ENCODE measurements around the gene ADAMTS17.

The ADAMTS17 gene

GRCh38 chr15:100029868-100030479, 311.8 kb downstream of the ADAMTS17 start:
- no peak for DNase-seq (ENCODE audit: low read depth)

GRCh38 chr15:100029045-100029444, 312.7 kb downstream of the ADAMTS17 start:
- no peak for DNase-seq (ENCODE audit: low read depth)

- DNase-seq (ENCODE audit: low read depth) = no peak
Observed at GRCh38 chr15:100026041-100026440, 315.7 kb downstream of the ADAMTS17 start.

- no peak for DNase-seq (ENCODE audit: low read depth)
Observed at GRCh38 chr15:100022806-100023205, 319.0 kb downstream of the ADAMTS17 start.

GRCh38 chr15:100022391-100022790, 319.4 kb downstream of the ADAMTS17 start:
- no peak for DNase-seq (ENCODE audit: low read depth)

GRCh38 chr15:100021653-100022052, 320.1 kb downstream of the ADAMTS17 start:
- DNase-seq (ENCODE audit: low read depth) = no peak

GRCh38 chr15:100020614-100021013, 321.2 kb downstream of the ADAMTS17 start:
- no peak for DNase-seq (ENCODE audit: low read depth)

GRCh38 chr15:100020189-100020588, 321.6 kb downstream of the ADAMTS17 start:
- DNase-seq (ENCODE audit: low read depth) = no peak

- DNase-seq (ENCODE audit: low read depth) = no peak
Observed at GRCh38 chr15:100019601-100020000, 322.2 kb downstream of the ADAMTS17 start.

GRCh38 chr15:100018191-100018590, 323.6 kb downstream of the ADAMTS17 start:
- no peak for DNase-seq (ENCODE audit: low read depth)

- no peak for DNase-seq (ENCODE audit: low read depth)
Observed at GRCh38 chr15:100017140-100017539, 324.6 kb downstream of the ADAMTS17 start.

GRCh38 chr15:100016632-100017031, 325.1 kb downstream of the ADAMTS17 start:
- no peak for DNase-seq (ENCODE audit: low read depth)

- DNase-seq (ENCODE audit: low read depth) = no peak
Observed at GRCh38 chr15:100011235-100011634, 330.5 kb downstream of the ADAMTS17 start.

- DNase-seq (ENCODE audit: low read depth) = no peak
Observed at GRCh38 chr15:100009372-100009771, 332.4 kb downstream of the ADAMTS17 start.

GRCh38 chr15:100008258-100008657, 333.5 kb downstream of the ADAMTS17 start:
- DNase-seq (ENCODE audit: low read depth) = no peak

GRCh38 chr15:100007609-100008008, 334.2 kb downstream of the ADAMTS17 start:
- no peak for DNase-seq (ENCODE audit: low read depth)

GRCh38 chr15:100005715-100006114, 336.1 kb downstream of the ADAMTS17 start:
- DNase-seq (ENCODE audit: low read depth) = no peak

GRCh38 chr15:100005013-100005412, 336.8 kb downstream of the ADAMTS17 start:
- DNase-seq (ENCODE audit: low read depth) = no peak

GRCh38 chr15:100002787-100003536, 338.8 kb downstream of the ADAMTS17 start:
- no peak for DNase-seq (ENCODE audit: low read depth)

GRCh38 chr15:100002086-100002620, 339.6 kb downstream of the ADAMTS17 start:
- DNase-seq (ENCODE audit: low read depth) = no peak

- no peak for DNase-seq (ENCODE audit: low read depth)
Observed at GRCh38 chr15:100001405-100001804, 340.4 kb downstream of the ADAMTS17 start.

- DNase-seq (ENCODE audit: low read depth) = no peak
Observed at GRCh38 chr15:99999282-100000070, 342.3 kb downstream of the ADAMTS17 start.

GRCh38 chr15:99998661-99999101, 343.1 kb downstream of the ADAMTS17 start:
- DNase-seq (ENCODE audit: low read depth) = no peak

Data from fibroblast of gingiva (primary cell).